GM10266 (cell line): Measurements from ENCODE around the gene LRRC75B.
"Not testable (repeated sequence)": the region's sequence is repeated elsewhere in the genome, so short reads cannot be mapped to it uniquely, and the experiment has no call there.

ENCODE experiments used
- DNase-seq: peaks from one replicate; pipeline ENCODE4 v3.0.0; 2012; ENCODE audit errors: extremely low spot score
- CTCF ChIP-seq: IDR thresholded peaks from 2 replicates; pipeline ENCODE4 v1.5.1; 2012; ENCODE audit warnings: mild to moderate bottlenecking, low read depth; ENCODE audit not compliant: control insufficient read depth, insufficient read depth; ENCODE audit errors: missing control alignments

Gene LRRC75B

DNA sequence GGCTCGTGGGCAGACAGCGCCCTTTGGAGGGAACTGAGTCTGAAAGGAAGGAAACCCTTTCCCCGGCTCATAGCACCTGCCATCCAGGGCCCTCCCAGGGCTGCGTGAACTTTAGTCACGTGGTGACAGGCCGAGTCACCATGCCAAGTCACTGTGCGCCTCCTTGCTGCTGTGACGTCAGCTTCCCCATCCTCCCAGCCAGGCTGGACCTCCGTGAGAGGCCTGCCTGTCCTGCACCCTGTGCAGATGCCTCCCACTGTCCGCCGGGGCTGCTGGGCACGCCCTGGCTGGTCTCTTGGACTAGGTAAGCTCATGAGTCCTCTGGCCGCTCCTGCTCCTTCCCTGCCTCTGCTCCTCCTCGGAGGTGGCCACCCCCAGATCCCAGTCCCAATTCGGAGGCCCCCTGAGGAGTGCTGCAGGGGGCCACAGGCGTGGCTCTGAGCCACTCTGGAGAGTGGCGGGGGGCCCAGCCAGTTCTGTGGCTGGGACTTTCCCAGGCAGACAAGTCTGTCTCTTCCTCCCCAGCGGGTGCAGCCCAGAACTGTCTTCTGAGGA, 14.6 kb upstream of the LRRC75B start:
- peak; percentile 75 for DNase-seq

GRCh38 chr22:24606340-24606739, 13.5 kb upstream of the LRRC75B start:
- not testable (repeated sequence) for DNase-seq

- DNase-seq, result not testable (repeated sequence)
- peak; percentile 33 for TF ChIP-seq CTCF
Measured at GRCh38 chr22:24603770-24604629, 11.1 kb upstream of the LRRC75B start.

DNA sequence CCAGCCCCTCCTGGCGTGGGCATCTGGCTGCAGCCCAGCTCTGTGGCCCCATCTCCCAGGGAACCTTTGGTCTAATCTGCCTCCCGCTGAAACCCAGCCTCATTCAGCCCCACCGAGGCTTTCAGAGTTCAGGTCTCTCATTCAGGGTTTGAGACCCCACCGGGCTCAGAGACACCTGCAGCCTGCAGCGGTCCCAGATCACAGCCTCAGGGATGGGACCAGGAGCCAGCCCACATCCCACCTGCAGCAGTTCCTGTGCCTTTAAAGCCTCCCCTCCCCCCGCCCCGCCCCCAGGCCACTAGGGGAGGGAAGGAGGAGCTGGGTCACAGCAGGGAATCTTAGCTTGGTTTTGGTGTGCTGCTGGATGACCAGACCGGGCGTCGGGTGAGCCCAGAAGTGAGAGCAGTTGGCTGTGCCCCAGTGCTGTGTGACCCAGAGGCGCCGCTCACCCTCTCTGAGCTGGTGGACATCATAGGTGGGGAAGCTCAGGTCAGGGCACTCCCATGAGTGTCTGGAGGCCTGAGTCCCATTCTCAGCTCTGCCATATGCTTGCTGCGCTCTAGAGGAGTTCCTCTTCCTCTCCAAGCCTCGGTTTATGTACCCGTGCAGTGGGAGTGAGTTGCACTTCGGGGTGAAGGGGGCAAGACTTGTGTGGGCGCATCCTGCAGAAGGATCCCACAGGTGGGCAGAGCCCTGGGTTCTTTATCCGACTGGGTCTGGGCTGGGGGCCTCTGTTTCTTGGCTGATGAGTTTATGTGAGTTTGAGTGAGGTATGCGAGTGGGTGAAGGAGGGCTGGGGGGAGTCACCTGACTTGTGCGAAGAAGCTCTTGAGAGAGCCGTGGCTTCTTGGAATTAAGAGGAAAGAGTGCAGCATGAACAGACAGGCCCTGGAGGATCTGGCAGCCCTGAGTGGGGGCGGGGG, 10.2 kb upstream of the LRRC75B start, which contains the start of gene GGT1:
Gene GGT1, plus strand, starts transcription at position 347 of the 923 bp plus-strand sequence. CDS start 7,889 bp downstream, outside the sequence.
- DNase-seq, result not testable (repeated sequence)

DNA sequence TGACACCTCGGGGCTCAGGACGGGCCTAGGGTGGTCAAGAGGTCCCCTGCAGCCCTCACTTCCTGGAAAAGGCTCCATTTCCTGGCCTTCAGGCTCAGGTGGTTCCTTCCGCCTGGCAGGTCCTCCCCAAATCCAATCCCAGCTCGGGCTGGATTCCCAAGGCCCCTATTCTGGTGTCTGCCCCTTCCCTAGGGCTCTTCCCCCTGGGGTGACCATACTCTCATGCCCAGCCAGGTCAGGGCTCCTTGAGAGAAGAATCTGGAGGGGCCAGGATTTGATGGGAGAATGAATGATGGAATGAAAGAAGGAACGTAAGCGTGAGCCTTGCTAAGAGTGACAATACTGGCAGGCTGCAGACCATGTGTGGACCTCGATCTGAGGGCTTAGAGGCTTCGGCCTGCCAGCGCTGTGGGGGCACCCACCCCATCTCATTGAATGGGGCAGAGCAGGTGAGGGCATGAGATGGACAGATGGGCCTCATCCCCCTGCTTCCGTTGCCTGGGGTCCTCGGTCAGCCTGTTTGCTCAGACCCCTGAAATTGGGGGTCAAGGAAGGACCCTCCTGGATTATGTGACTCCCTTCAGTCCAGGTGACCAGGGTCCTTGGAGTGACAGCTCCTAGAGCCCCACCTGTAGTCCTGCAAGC, 9.4 kb upstream of the LRRC75B start:
- DNase-seq, result not testable (repeated sequence)

DNA sequence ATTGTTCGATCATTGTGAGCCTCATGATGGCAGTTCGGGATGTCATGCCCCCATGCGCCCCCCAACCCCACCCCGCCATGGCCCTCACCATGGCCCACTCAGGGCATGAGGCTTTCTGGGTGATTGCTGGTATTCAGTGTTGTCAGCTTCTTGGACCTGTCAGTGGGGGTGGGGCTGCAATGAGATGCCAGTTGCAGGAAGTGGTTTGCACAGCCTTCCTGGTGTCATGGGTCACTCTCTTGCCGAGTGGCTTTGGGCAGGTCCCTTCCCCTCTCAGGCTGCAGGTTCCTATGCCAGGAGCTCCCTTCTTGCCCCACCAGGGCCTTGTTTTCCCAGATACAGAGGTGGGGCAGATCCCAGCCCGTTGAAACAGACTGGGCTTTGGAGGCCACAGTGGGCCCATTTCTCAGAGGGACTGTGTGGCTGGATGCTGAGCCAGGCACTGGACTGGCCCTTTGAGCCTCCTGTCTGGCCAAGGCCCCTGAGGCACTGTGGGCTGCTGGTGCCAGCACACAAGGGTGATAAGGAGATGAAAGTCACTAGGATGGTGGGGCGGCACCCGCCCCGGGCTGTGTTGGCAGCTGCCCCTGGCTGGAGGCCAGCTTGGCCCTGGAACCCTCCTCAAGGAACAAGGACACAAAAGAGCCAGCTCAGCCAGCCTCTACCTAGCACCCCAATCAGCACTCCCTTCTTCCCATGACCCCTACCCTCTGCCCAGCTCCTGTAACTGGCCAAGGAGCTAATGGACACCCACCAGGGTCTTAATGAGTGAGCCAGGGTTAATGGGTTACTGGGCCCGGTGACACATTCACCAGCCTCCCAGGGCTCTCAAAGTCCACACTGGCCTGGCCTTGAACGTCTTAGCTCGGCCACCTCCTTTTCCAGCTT, 8.6 kb upstream of the LRRC75B start:
- no peak for TF ChIP-seq CTCF
- no peak for DNase-seq

DNA sequence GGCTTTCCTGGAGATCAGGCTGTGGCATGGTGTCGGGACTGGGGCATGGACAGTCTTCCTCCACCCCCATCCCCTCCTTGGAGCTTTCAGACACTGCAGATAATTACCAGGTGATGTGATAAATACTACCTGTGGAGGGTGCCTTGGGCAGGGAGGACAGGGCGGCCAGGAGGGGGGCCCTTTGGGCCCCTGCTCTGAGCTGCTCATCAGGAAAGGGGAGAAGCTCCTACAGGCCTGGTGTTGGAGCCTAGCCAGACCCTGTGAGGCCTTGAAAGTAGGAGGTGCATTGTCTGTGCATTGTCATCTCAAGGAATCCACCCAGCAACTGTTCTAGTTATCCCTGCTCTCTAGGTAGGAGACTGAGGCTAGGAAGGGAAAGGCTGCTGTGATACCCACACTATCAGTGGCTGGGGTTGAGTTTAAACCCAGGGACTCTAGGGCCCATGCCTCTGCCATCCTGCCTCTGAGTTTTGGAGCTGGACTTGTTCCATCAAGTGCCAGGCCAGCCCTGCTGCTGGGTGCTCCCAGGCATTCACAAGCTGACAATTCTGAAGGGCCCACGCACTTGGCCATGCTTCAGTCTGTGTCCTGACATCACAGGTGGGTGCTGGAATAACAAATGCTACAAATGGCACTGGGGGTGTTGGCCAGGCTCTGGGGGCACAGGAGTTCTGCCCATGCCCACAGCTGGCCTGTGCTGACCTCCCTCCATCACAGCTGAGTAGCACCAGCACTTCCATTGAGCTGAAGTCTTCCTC, 7.3 kb upstream of the LRRC75B start:
- DNase-seq, result not testable (repeated sequence)

GRCh38 chr22:24599514-24599913, 6.6 kb upstream of the LRRC75B start:
- no peak for TF ChIP-seq CTCF
- no peak for DNase-seq

DNA sequence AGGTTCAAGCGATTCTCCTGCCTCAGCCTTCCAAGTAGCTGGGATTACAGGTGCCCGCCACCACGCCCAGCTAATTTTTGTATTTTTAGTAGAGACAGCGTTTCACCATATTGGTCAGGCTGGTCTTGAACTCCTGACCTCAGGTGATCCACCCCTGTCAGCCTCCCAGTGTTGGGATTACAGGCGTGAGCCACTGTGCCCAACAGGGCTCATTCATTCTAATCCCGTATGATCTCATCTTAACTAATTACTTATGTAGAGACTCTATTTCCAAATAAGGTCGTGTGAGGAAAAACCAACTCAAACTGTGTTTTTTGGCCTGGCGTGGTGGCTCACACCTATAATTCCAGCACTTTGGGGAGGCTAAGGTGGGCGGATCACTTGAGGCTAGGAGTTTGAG, 4.2 kb upstream of the LRRC75B start:
- not testable (repeated sequence) for DNase-seq
